Esophagus squamous epithelium (tissue), 4 donors: Measurements from ENCODE around the gene ANK3.

Source experiments
- CTCF ChIP-seq, 6 experiments: fragments of 450-650 bp in 4 of 6; fragments of 200-600 bp in 2 of 6; sonication (generic) in 2 of 6; IDR thresholded peaks; one replicate each; pipeline ENCODE4 v1.5.1; 2016 to 2019; ENCODE audit warnings: antibody characterized with exemption in 6 of 6, mild to moderate bottlenecking in 4 of 6, moderate library complexity in 4 of 6
- POLR2A ChIP-seq, 4 donors: fragments of 450-650 bp; IDR thresholded peaks; one replicate each; pipeline ENCODE4 v1.6.1; 2017; ENCODE audit warnings: antibody characterized with exemption in 4 of 4, mild to moderate bottlenecking in 4 of 4, moderate library complexity in 3 of 4

DNA sequence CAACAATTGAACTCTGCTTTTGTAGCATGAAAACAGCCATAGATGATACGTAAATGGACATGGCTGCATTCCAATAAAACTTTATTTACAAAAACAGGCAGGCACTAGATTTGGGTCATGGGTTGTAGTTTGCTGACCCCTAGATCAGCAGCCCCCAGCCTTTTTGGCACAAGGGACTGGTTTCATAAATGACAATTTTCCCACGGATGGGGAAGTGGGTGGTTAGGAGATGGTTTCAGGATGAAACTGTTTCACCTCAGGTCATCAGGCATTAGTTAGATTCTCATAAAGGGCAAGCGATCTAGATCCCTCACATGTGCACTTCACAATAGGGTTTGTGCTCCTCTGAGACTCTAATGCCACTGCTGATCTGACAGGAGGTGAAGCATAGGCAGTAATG is 16.5 kb upstream of the ANK3 start:
- TF ChIP-seq POLR2A (IDR thresholded peaks at IDR 0.05) (no peak), CTCF (IDR thresholded peaks at IDR 0.05) (no peak)
